HG02610 (cell line): ENCODE results near the gene CYP26A1.

ENCODE experiments used
- ATAC-seq: cut with Tn5 transposase; IDR thresholded peaks from one replicate; pipeline ENCODE4 v1.9.1; 2021; ENCODE audit warnings: mild to moderate bottlenecking, moderate library complexity; ENCODE audit not compliant: unreplicated experiment

CYP26A1 gene

DNA sequence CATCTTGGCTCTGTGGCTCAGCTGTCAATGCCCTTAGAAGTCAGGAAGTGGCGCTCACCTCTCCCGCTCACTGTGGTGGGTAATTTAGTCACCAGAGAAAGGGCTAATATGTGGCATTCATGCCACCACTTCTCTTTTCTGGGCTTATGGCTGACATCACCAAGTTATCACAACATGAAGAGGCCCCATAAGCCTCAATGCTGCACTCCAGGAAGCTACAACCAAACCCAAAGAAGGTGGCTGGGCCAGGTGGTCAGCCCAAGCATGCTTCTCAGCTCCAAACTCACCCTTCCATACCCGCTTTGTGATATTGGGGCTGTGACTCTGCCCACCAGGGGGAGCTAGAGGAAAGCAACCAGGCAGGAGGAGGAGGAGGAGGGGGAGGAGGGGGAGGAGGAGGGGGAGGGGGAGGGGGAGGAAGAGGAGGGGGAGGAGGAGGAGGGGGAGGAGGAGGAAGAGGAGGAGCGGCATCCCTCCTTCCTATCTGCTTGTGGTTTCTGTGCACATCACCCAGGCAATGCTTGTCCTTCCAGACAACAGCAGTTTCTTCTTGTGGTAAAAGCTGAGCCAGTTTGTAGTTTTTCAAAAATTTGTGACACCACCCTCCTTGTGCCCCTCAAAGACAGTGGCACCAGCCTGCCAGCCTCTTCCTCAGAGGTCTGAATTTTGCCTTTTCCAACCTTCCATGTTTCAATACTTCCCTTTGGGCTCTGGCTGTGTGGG, 42.1 kb downstream of the CYP26A1 start:
- no peak for ATAC-seq

DNA sequence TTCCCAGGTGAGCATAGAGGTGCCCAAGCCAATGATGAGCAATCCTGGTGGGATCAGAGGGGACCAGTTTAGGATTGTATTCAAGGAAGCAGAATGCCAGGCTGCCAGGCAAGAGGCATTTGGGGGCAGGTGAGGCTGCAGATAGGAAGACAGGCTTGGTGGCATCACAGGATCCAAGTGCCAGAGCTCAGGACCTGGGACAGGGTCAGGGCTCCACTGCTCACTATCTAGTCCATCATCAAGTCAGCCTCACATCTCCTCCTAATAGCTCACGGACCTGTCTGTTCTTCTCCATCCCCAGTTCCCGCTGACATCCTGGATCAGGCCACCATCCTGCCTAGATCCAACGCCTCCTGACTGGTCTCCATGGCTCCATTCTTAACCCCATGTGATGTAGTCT, 47.6 kb downstream of the CYP26A1 start:
- ATAC-seq = no peak

DNA sequence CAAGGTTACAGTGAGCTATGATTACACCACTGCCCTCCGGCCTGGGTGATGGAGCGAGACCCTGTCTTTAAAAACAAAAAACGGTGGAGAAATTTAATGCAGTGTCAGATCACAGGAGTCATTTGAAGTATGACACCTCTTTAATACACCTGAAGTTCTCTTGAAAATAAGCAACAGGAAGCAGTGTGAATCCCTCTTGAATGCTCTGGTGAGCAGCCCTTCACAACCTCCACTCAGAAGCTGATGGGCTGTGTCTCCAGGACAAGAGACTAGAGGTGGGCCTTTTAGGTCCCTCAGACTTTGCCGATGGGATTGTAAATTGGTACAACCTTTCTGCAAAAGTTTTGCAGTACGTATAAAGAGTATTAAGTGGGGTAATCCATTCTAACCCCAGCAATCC, 50.1 kb downstream of the CYP26A1 start:
- no peak for ATAC-seq

DNA sequence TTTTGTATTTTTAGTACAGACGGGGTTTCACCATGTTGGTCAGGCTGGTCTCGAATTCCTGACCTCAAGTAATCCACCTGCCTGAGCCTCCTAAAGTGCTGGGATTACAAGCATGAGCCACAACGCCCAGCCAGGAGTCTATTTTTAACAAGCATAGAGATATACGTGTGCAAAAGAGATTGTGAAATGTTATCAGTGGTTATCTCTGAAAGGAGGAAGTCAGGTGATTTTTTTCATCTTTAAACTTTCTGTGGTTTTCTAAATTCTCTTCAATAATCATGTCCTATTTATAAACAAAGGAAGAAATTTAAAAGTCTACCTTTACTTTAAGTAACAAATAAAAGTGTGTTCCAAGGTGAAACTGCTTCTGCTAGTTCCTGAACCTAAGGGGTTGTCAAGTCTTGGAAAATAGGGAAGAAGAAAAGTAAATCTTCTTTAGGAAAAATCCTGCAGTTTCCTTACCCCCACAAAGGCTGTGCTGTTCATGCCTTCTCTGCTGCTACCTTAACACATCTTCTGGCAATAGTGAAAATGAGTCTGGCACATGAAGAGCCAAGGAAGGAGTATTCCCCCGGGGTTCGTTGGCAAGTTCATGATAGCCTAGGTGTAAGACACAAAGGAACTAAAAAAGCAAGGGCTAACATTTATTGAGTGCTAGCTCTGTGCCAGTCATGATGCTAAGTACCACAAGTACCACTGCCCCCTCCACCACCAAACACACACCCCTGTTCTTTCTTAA, 51.1 kb downstream of the CYP26A1 start:
- no peak for ATAC-seq

DNA sequence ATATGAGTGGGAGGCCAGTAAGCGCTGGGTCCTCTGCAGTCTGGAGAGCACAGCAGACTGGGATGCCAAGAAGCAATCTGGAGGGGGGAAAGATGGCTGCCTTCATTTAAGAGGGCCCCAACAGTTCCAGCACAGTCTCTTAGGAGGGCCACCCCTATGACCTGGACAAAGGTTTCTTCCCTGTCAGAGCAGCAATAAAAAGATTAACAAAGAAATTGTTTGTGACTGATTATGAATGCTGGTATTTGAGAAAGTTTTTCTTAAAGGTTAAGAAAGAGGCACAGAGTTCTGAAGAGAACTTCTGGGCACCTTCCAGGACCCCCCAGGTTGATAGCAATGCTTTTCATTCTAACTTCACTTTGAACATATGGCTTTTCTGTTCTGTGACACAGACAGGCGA, 52.3 kb downstream of the CYP26A1 start:
- no peak for ATAC-seq

DNA sequence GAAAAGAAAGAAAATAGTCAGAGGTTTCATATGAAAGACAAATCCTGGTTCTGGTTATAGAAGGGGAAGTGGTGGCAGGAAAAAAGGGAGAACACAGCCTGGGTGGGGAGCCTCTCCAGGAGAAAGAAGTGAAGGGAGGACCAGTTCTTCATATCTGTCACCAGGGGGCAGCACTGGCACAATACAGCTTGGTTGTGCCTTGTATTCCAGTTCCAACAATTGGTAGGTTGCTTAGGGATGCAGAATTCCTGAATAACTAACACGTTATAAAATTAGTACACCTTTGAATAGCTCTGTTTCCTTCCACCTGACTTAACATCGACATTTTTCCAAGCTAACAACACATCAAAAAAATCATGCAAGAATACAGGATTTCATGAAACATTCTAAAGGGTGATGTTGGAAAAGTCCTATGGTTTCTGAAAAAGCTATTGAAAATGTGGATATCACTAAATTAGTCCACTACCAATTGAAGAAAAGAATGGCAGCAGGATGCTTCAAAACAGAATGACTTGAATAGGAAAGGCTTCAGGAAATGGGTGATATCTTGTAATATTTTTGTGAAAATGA, 52.9 kb downstream of the CYP26A1 start:
- ATAC-seq = no peak
